ENCODE results near the gene NLRC3.

The NLRC3 gene

GRCh38 chr16:3548445-3548844 is 28.8 kb downstream of the NLRC3 start:
- no peak for DNase-seq

GRCh38 chr16:3546986-3547682 is 30.1 kb downstream of the NLRC3 start:
- no peak for DNase-seq

- no peak for DNase-seq
Observed at GRCh38 chr16:3542601-3543373, 34.4 kb downstream of the NLRC3 start.

- DNase-seq: no peak
Observed at GRCh38 chr16:3541527-3542155, 35.6 kb downstream of the NLRC3 start.

- DNase-seq: no peak
Observed at GRCh38 chr16:3538222-3538621, 39.0 kb downstream of the NLRC3 start.

GRCh38 chr16:3536851-3537250 is 40.4 kb downstream of the NLRC3 start:
- DNase-seq: no peak

- DNase-seq: peak; percentile 82
Observed at GRCh38 chr16:3536271-3536731, 40.9 kb downstream of the NLRC3 start.

GRCh38 chr16:3534126-3534525 is 43.1 kb downstream of the NLRC3 start:
- DNase-seq: no peak

GRCh38 chr16:3532741-3533140 is 44.5 kb downstream of the NLRC3 start:
- DNase-seq: no peak

GRCh38 chr16:3530371-3530914 is 46.8 kb downstream of the NLRC3 start:
- no peak for DNase-seq

- no peak for DNase-seq
Observed at GRCh38 chr16:3529175-3529574, 48.0 kb downstream of the NLRC3 start.

- no peak for DNase-seq
Observed at GRCh38 chr16:3528406-3528805, 48.8 kb downstream of the NLRC3 start.

GRCh38 chr16:3527216-3527829 is 49.9 kb downstream of the NLRC3 start:
- peak; percentile 56 for DNase-seq

GRCh38 chr16:3525951-3526350 is 51.3 kb downstream of the NLRC3 start:
- no peak for DNase-seq

- no peak for DNase-seq
Observed at GRCh38 chr16:3523281-3523680, 53.9 kb downstream of the NLRC3 start.

GRCh38 chr16:3520841-3521240 is 56.4 kb downstream of the NLRC3 start:
- DNase-seq: no peak

GRCh38 chr16:3520413-3520812 is 56.8 kb downstream of the NLRC3 start:
- peak; percentile 4 for DNase-seq

GRCh38 chr16:3519581-3519980 is 57.6 kb downstream of the NLRC3 start:
- no peak for DNase-seq

- DNase-seq: no peak
Observed at GRCh38 chr16:3518986-3519348, 58.2 kb downstream of the NLRC3 start.

- DNase-seq: no peak
Observed at GRCh38 chr16:3518292-3518985, 58.8 kb downstream of the NLRC3 start.

- DNase-seq: no peak
Observed at GRCh38 chr16:3515897-3516296, 61.3 kb downstream of the NLRC3 start.

- DNase-seq: peak; percentile 25
Observed at GRCh38 chr16:3514621-3515020, 62.6 kb downstream of the NLRC3 start.

Data from fibroblast of skin of scalp (primary cell).